GM12874 (cell line): Measurements from ENCODE around the gene FAM174C.

Source experiments
- TF ChIP-seq, protein P1 (sequence below): IDR thresholded peaks from 2 replicates; pipeline ENCODE4 v1.5.1; 2011; ENCODE audit warnings: low read depth, mild to moderate bottlenecking, control low read depth, low read length, moderate library complexity; ENCODE audit not compliant: insufficient read depth

Gene FAM174C

DNA sequence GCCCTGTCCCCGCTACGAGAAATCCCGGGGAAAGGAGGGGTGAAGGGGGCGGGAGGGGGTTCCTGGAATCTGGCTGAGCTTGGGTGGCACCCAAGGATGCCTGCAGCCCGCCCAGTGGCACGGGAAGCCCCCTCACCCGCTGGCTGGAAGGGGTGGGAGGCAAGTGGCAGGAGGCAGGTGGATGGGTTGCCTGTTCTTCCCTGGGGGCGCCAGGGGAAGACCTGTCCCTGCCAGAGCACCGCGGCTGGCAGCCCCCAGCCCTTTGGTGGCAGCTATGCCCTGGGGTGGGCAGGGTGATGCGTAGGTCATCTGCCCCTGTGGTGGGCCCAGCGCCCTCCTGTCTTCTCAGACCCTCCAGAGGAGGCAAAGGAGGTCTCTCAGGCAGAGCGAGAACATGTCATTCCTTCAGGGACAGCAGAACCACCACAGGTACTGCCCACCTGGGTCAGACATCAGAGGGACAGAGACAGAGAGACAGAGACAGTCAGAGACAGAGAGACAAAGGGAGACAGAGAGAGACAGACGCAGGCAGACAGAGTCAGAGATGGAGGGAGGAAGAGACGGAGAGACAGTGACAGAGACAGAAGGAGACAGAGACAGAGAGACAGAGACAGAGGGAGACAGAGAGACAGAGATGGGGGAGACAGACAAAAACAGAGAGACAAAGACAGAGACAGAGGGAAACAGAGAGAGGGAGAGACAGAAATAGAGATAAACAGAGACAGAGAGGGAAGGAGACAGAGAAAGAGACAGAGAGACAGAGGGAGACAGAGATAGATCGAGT lies 47.1 kb downstream of the FAM174C start:
- TF ChIP-seq, protein P1, sequence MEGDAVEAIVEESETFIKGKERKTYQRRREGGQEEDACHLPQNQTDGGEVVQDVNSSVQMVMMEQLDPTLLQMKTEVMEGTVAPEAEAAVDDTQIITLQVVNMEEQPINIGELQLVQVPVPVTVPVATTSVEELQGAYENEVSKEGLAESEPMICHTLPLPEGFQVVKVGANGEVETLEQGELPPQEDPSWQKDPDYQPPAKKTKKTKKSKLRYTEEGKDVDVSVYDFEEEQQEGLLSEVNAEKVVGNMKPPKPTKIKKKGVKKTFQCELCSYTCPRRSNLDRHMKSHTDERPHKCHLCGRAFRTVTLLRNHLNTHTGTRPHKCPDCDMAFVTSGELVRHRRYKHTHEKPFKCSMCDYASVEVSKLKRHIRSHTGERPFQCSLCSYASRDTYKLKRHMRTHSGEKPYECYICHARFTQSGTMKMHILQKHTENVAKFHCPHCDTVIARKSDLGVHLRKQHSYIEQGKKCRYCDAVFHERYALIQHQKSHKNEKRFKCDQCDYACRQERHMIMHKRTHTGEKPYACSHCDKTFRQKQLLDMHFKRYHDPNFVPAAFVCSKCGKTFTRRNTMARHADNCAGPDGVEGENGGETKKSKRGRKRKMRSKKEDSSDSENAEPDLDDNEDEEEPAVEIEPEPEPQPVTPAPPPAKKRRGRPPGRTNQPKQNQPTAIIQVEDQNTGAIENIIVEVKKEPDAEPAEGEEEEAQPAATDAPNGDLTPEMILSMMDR, result no peak

DNA sequence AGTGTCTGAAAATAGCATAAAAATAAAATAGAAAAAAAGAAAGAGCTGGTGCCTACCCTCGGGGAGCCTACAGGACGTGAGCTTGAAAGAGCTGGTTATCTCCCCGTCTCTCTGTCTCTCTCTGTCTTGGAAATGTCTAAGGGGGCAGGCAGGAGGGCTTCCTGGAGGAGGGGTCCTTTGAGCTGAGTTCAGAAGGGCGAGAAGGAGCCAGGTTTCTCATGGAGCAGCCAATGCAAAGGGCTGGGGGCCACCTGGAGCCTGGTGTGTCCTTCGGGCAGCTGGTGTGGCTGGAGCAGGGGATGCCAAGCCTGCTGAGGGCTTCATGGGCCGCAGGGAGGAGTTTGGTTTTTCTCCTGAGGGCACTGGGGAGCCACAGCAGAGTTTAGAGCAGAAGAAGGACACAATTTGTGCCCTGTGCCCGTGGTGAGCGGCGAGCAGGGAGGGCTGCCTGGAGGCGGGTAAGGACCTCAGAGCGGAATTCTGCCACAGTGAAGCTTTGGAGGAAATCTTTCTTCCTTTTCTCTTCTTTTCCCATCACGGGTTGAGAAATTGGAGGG lies 49.0 kb downstream of the FAM174C start:
- TF ChIP-seq, protein P1, result no peak

DNA sequence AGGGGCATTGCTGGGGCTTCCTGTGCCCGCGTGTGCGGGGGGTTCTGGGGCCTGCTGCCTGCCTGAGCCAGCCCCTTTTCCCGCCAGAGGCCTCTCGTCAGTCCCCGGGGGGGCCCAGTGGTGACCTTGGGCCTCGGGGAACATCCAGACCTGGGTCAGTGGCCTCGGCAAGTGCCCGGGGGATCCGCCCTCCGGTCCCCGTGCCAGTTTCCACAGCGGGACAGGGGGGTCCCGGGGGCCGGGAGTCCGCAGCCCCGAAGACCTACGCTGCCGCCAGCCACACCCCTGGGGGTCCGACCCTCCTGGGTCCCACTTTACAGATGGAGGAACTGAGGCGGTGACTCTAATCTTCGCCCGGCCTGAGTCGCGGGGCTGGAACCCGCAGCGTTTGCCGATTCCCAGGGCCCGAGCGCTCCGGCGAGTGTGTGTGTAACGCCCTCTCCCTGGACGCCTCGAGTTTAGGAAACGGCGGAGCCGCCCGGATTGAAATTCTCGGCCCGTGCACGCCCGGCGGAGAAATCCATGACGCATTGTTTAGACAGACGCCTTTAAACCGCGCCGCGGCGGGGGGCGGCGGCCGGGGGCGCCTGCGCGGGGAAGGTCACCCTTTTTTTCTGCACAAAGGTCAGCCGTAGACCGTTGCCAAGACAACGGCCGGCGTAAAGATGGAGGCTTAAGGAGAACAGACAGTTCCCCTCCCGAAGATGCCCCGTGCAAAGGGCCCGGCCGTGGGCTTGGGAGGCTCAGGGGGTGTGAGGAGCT lies 49.7 kb downstream of the FAM174C start:
- TF ChIP-seq, protein P1, result no peak

DNA sequence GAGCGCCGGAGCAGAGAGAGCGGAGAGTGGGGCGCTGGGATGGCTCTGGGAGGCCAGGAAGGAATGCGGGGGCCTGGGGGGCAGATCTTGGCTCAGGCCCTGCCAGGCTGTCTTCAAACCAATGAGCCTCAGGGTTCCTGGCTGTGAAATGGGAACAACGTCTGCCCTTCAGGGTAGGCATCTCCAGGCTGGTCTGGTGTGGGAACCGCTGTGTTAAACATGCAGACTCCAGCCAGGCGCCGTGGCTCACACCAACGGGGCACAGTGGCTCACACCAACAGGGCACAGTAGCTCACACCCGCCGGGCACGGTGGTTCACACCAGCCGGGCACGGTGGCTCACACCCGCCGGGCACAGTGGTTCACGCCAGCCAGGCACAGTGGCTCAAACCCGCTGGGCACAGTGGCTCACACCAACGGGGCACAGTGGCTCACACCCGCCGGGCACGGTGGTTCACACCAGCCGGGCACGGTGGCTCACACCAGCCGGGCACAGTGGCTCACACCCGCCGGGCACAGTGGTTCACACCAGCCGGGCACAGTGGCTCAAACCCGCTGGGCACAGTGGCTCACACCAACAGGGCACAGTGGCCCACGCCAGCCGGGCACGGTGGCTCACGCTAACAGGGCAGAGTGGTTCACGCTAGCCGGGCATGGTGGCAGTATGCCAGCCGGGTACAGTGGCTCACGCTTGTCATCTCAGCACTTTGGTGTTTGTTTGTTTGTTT lies 50.4 kb downstream of the FAM174C start:
- TF ChIP-seq, protein P1, result no peak

DNA sequence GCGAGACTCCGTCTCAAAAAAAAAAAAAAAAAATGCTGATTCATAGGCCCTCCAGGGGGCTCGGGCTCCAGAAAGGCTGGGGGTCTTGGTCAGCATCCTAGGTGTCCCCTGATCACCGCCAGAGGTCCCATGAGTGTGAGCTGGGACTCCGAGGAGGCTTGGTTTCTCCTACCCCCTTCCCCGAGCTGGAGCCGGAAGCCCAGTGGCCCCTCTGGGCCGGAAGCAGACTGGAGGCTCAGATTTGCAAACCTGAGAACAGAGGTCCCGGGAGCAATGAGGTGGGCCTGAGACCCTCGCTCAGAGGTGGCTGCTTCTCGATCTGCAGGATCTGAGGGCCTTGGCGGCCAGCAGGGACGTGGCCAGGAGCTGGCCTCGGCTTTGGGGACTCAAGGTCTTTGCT lies 51.8 kb downstream of the FAM174C start:
- TF ChIP-seq, protein P1, result no peak
